Measurements from ENCODE around the gene TLR5. TPM values are rescaled to one million over a fixed set of nuclear protein-coding genes. Genes with fewer than 3 reads are reported as not detected.

TLR5 gene
- total and polyA plus RNA-seq, 2 of the 4 experiments (the other 2 are of a cell fraction) = 0.09 to 0.18 TPM

GRCh38 chr1:223089250-223089649, 53.8 kb downstream of the TLR5 start:
- Histone ChIP-seq H3K27me3 (ENCODE audit: control insufficient read depth, insufficient read depth, low read length) (peaks cover 38% of the 10 kb centered on the region), H2BK15ac (ENCODE audit: low read depth, low read length) (no peak overlapping the region), H4K91ac (ENCODE audit: insufficient read depth, low read depth, low read length) (no peak overlapping the region), H3K4me1 (ENCODE audit: control insufficient read depth, insufficient read depth, low read length) (no peaks in the 10 kb centered on the region), H4K5ac (ENCODE audit: low read depth, low read length) (no peak overlapping the region), H3K36me3 (ENCODE audit: control insufficient read depth, insufficient read depth, low read length) (no peaks in the 10 kb centered on the region), H2AK9ac (replicated peaks; ENCODE audit: low read depth, low read length, poor library complexity) (no peak overlapping the region), H3K9me3 (ENCODE audit: control insufficient read depth, insufficient read depth, low read length) (no peaks in the 10 kb centered on the region), H3K23ac (ENCODE audit: low read depth, low read length) (no peak overlapping the region), H3K79me1 (ENCODE audit: low read depth in 1 of 2, low read length in 2 of 2) (no peaks in the 10 kb centered on the region), H2AFZ (replicated peaks; ENCODE audit: low read length, poor library complexity) (no peak overlapping the region), H3K18ac (ENCODE audit: low read depth, low read length) (no peak overlapping the region), H3K4ac (ENCODE audit: low read depth, low read length) (no peak overlapping the region), H2BK5ac (ENCODE audit: low read depth, low read length, poor library complexity, severe bottlenecking) (no peak overlapping the region), H3K4me2 (ENCODE audit: low read depth, low read length) (no peak overlapping the region), H2AK5ac (ENCODE audit: low read depth, low read length) (no peak overlapping the region), H4K20me1 (ENCODE audit: insufficient read depth, low read length) (no peaks in the 10 kb centered on the region), H3K27ac (ENCODE audit: insufficient read depth, low read length) (no peak overlapping the region), H3K56ac (ENCODE audit: extremely low read depth, insufficient read depth, low read length) (no peak overlapping the region), H3K14ac (replicated peaks; ENCODE audit: low read depth, low read length) (no peak overlapping the region), H2BK120ac (ENCODE audit: low read depth, low read length) (no peak overlapping the region), H3K4me3 (ENCODE audit: insufficient read depth, low read depth, low read length) (no peak overlapping the region), H3K9ac (ENCODE audit: low read depth, low read length) (no peak overlapping the region), H4K8ac (ENCODE audit: low read depth in 2 of 2, low read length in 2 of 2) (no peak overlapping the region), H2BK20ac (ENCODE audit: low read depth, low read length) (no peak overlapping the region), H3K9me1 (ENCODE audit: insufficient read depth, low read length) (no peaks in the 10 kb centered on the region)
- intact Hi-C loops (cut with micrococcal nuclease) (loop anchor here (5.0 kb wide), 1 partner anchor 1657 kb away; no protein-coding TSS in a partner anchor), in situ Hi-C loops (cut with MboI; ENCODE audit: low sequenced_read_pairs) (loop anchor here (5.0 kb wide), 1 partner anchor 297 kb away; no protein-coding TSS in a partner anchor), dilution Hi-C loops (cut with HindIII; ENCODE audit: low sequenced_read_pairs, unreplicated experiment) (loop anchor here (25.0 kb wide), 1 partner anchor 302 kb away; no protein-coding TSS in a partner anchor)
- TF ChIP-seq MAZ (IDR thresholded peaks at IDR 0.05; ENCODE audit: borderline replicate concordance, low read depth, low read length) (no peak), RCOR1 (IDR thresholded peaks at IDR 0.05; ENCODE audit: insufficient replicate concordance, low read length) (no peak), RFX5 (IDR thresholded peaks at IDR 0.05; ENCODE audit: low read depth, low read length) (no peak), SMC3 (IDR thresholded peaks at IDR 0.05; ENCODE audit: low read depth, low read length) (no peak), BHLHE40 (IDR thresholded peaks at IDR 0.05; ENCODE audit: low read depth, low read length) (no peak), FOS (IDR thresholded peaks at IDR 0.05; ENCODE audit: low read depth, low read length) (no peak), ELK1 (IDR thresholded peaks at IDR 0.05; ENCODE audit: borderline replicate concordance, low read depth, low read length) (no peak), RAD21 (IDR thresholded peaks at IDR 0.05; ENCODE audit: low read length) (no peak), MXI1 (IDR thresholded peaks at IDR 0.05; ENCODE audit: borderline replicate concordance, low read depth, low read length) (no peak), POLR2A (IDR thresholded peaks at IDR 0.05; ENCODE audit: low read depth, low read length) (no peak), NFE2L2 (IDR thresholded peaks at IDR 0.05; ENCODE audit: low read depth, low read length) (no peak), USF2 (IDR thresholded peaks at IDR 0.05; ENCODE audit: low read depth, low read length) (no peak), MAFK (IDR thresholded peaks at IDR 0.05; ENCODE audit: low read depth, low read length) (no peak), CTCF (conservative IDR thresholded peaks at IDR 0.05; ENCODE audit: low read depth, low read length) (no peak), CHD1 (IDR thresholded peaks at IDR 0.05; ENCODE audit: low read depth, low read length) (no peak)
- ChIA-PET CTCF (interaction anchor here (0.6 to 1.9 kb wide), 11 partner anchors 18 to 1839 kb away, joined by 3 to 16 read pairs (median 4); no protein-coding TSS in a partner anchor), POLR2A (ENCODE audit: unreplicated experiment) (interaction anchor here (0.5 kb wide), 1 partner anchor 150 kb away, joined by 5 read pairs; no protein-coding TSS in a partner anchor)
- DNase-seq (no peak), ATAC-seq (ENCODE audit: low read depth) (no peak)
- no TSS peak for BruUV-seq (replicated peaks)
- 75% methylated on average over 7 of the region's 11 CpGs; no CpG with 5 or more reads in 1 of the 2 experiments for WGBS, 2 experiments (ENCODE audit: extremely low coverage in 2 of 2, insufficient read length in 1 of 2)
